ENCODE data around the gene ABCC8.

GRCh38 chr11:17443000-17443399 lies 33.6 kb downstream of the ABCC8 start:
- TF ChIP-seq CTCF (IDR thresholded peaks at IDR 0.05) (no peak), POLR2A (IDR thresholded peaks at IDR 0.05) (no peak), EP300 (IDR thresholded peaks at IDR 0.05; ENCODE audit: low read depth) (no peak)

Data from transverse colon (tissue), 3 donors.